K562 (cell line): Measurements from ENCODE around the gene SHROOM3. TPM values are rescaled to one million over a fixed set of nuclear protein-coding genes. Genes with fewer than 3 reads are reported as not detected.

Source experiments
- ATAC-seq: fragments of 200-7000 bp; cut with Tn5 transposase; 3 replicates; pipeline ENCODE4 v1.9.1; 2020; ENCODE audit warnings: moderate library complexity
- BruUV-seq: library from RNA; stranded (reverse); fragments of 400-500 nt; replicated peaks from 2 replicates; lab custom pipeline; 2021; lab: Mats Ljungman, UMichigan
- CTCF ChIA-PET: fragments of 300-600 bp; formaldehyde crosslinking; extraction: SDS; loops from one replicate; lab custom pipeline; 2021; ENCODE audit warnings: low intra/inter-chr PET ratio; lab: Yijun Ruan, JAX
- POLR2A ChIA-PET: fragments of 300-600, 350-650 bp; sonication (Branson Sonifier 250); formaldehyde crosslinking; extraction: SDS; loops from one replicate; lab custom pipeline; 2021; ENCODE audit warnings: antibody characterized with exemption, inconsistent platforms; lab: Yijun Ruan, JAX
- DNase-seq, 4 experiments: peaks; one replicate each; pipeline versions ENCODE4 v3.0.0 to v3.0.0-alpha.2; 2011 to 2018; ENCODE audit warnings: low spot score in 3 of 4, mixed read lengths in 3 of 4; ENCODE audit errors: extremely low read depth in 1 of 4
- FAIRE-seq: peaks from 2 replicates; lab custom pipeline; 2011; peaks lifted over from hg19 to GRCh38; lab: Jason Lieb, UNC
- H2AFZ ChIP-seq: 2 replicates; pipeline ENCODE4 v1.6.0; 2011; ENCODE audit warnings: low read depth, low read length, control low read depth, inconsistent platforms
- H3K27ac ChIP-seq: fragments of 200-600 bp; 3 replicates; pipeline ENCODE4 v1.8.0; 2011; ENCODE audit warnings: low read depth, mild to moderate bottlenecking, control low read depth, inconsistent platforms, low read length, moderate library complexity, mixed read lengths; ENCODE audit errors: extremely low read depth
- H3K27me3 ChIP-seq, 2 experiments: fragments of 300-600 bp in 1 of 2; 2 replicates in 1 of 2; 3 replicates in 1 of 2; pipeline versions ENCODE4 v1.6.0 to v1.8.0; 2011; ENCODE audit warnings: inconsistent platforms in 2 of 2, low read length in 2 of 2, mild to moderate bottlenecking in 1 of 2, mixed read lengths in 1 of 2, moderate library complexity in 1 of 2; ENCODE audit not compliant: control insufficient read depth in 2 of 2, insufficient read depth in 2 of 2
- H3K36me3 ChIP-seq: fragments of 300-600 bp; 3 replicates; pipeline ENCODE4 v1.8.0; 2011; ENCODE audit warnings: mild to moderate bottlenecking, low read length, inconsistent platforms; ENCODE audit not compliant: control insufficient read depth, insufficient read depth
- H3K4me1 ChIP-seq, 2 experiments: fragments of 200-600 bp in 1 of 2; replicated peaks in 1 of 2; 2 replicates in 1 of 2; 3 replicates in 1 of 2; pipeline versions ENCODE4 v1.5.1 to v1.8.0; 2011; ENCODE audit warnings: inconsistent platforms in 2 of 2, low read length in 2 of 2, mild to moderate bottlenecking in 1 of 2, mixed read lengths in 1 of 2, moderate library complexity in 1 of 2; ENCODE audit not compliant: control insufficient read depth in 2 of 2, insufficient read depth in 2 of 2
- H3K4me2 ChIP-seq: 2 replicates; pipeline ENCODE4 v1.6.1; 2011; ENCODE audit warnings: low read length, control low read depth, inconsistent platforms, mixed read lengths; ENCODE audit not compliant: insufficient read depth
- H3K4me3 ChIP-seq: fragments of 200-600 bp; sonication (generic), shearing (Covaris generic); 2 replicates; pipeline ENCODE4 v1.5.1; 2016; ENCODE audit warnings: control low read depth, inconsistent platforms
- H3K79me2 ChIP-seq: fragments of 200-600 bp; 3 replicates; pipeline ENCODE4 v1.8.0; 2011; ENCODE audit warnings: low read length, inconsistent platforms; ENCODE audit not compliant: control insufficient read depth, insufficient read depth
- H3K9ac ChIP-seq, 2 experiments: 2 replicates each; pipeline versions ENCODE4 v1.6.0 to v1.6.1; 2011; ENCODE audit warnings: low read depth in 2 of 2, low read length in 2 of 2, control low read depth in 1 of 2, inconsistent platforms in 1 of 2, mild to moderate bottlenecking in 1 of 2, mixed read lengths in 1 of 2; ENCODE audit not compliant: insufficient read depth in 1 of 2
- H3K9me1 ChIP-seq: one replicate; pipeline ENCODE4 v1.6.0; 2011; ENCODE audit warnings: inconsistent platforms, mild to moderate bottlenecking, low read length, moderate library complexity; ENCODE audit not compliant: control insufficient read depth, insufficient read depth
- H3K9me3 ChIP-seq: replicated peaks from 2 replicates; pipeline ENCODE4 v1.5.1; 2011; ENCODE audit warnings: low read depth, low read length, inconsistent platforms; ENCODE audit not compliant: control insufficient read depth, insufficient read depth
- H4K20me1 ChIP-seq: replicated peaks from 2 replicates; pipeline ENCODE4 v1.6.1; 2011; ENCODE audit warnings: low read length, inconsistent platforms, mixed read lengths; ENCODE audit not compliant: control insufficient read depth, insufficient read depth
- FOXJ2 ChIP-seq: fragments of 200-800 bp; sonication (Bioruptor generic); IDR thresholded peaks from 2 replicates; pipeline ENCODE4 v1.6.1; 2016; ENCODE audit warnings: missing genetic modification characterization, missing compliant biosample characterization
- NELFE ChIP-seq: IDR thresholded peaks from 2 replicates; pipeline ENCODE4 v1.6.1; 2011; ENCODE audit warnings: mild to moderate bottlenecking; ENCODE audit not compliant: insufficient read depth, insufficient read length
- SOX6 ChIP-seq: fragments of 450-650 bp; IDR thresholded peaks from 2 replicates; pipeline ENCODE4 v1.6.1; 2014; ENCODE audit warnings: mild to moderate bottlenecking
- WGBS: fragments of 100-300 bp; shearing (Covaris generic); methylation state at CpG from one replicate; pipeline ENCODE4 v1.1.6; 2016; ENCODE audit warnings: low coverage, mixed read lengths; ENCODE audit not compliant: insufficient coverage; ENCODE audit errors: missing lambda C conversion rate; 5-methylcytosine and 5-hydroxymethylcytosine counted together
- in situ Hi-C: fragments of 300-500 bp; cut with MboI; formaldehyde crosslinking; loops from 4 replicates; pipeline ENCODE4 v1.15.0; 2018; ENCODE audit warnings: inconsistent platforms, mixed read lengths
- intact Hi-C: fragments of 100-400 bp; cut with micrococcal nuclease; formaldehyde crosslinking; loops from 2 replicates; pipeline ENCODE4 v1.14.2; 2022
- polyA plus RNA-seq, 8 experiments: library from polyadenylated mRNA; depleted of rRNA in 4 of 8; stranded (reverse) in 5 of 8; unstranded in 3 of 8; fragments of >200 nt; fragmentation: Nextera tagmentation in 2 of 8; fragmentation: Illumina TruSeq in 1 of 8; extraction: Ambion mirVana in 2 of 8; extraction: Trizol in 1 of 8; gene quantifications; 2 replicates each; pipeline versions ENCODE4 v1.2.1 to v1.2.3, GENCODE V29; 2011 to 2014; ENCODE audit warnings: inconsistent platforms in 1 of 8, missing spikeins in 1 of 8
- total RNA-seq, 7 experiments: library from RNA; depleted of rRNA in 6 of 7; stranded (reverse); fragments of >200 nt in 6 of 7; fragmentation: Illumina TruSeq in 2 of 7; extraction: Trizol in 2 of 7; gene quantifications; 2 replicates each; pipeline versions ENCODE4 v1.2.1 to v1.2.3, GENCODE V29; 2011 to 2021; ENCODE audit warnings: low replicate concordance in 1 of 7
- TF ChIP-seq, protein P1 (sequence below): sonication (generic); formaldehyde crosslinking; IDR thresholded peaks from 2 replicates; pipeline ENCODE4 v1.8.1; 2023; ENCODE audit warnings: mild to moderate bottlenecking, missing genetic modification reagents
- TF ChIP-seq, protein P2 (sequence below): sonication (generic); formaldehyde crosslinking; IDR thresholded peaks from 2 replicates; pipeline ENCODE4 v1.8.1; 2023; ENCODE audit warnings: mild to moderate bottlenecking, missing genetic modification reagents
- TF ChIP-seq, protein P3 (sequence below): fragments of 450-650 bp; IDR thresholded peaks from 2 replicates; pipeline ENCODE4 v1.6.1; 2016
- TF ChIP-seq, protein P4 (sequence below): sonication (generic); IDR thresholded peaks from 2 replicates; pipeline ENCODE4 v1.6.1; 2016
- TF ChIP-seq, protein P5 (sequence below): fragments of 250-450 bp; sonication (Bioruptor Pico); IDR thresholded peaks from 2 replicates; pipeline ENCODE4 v1.4.0; 2020

Gene SHROOM3
- total and polyA plus RNA-seq, 9 of the 15 experiments (the other 6 are each of a cell fraction or from before 2014, with no cell fraction given): 0.01 to 0.07 TPM; not detected in 7

DNA sequence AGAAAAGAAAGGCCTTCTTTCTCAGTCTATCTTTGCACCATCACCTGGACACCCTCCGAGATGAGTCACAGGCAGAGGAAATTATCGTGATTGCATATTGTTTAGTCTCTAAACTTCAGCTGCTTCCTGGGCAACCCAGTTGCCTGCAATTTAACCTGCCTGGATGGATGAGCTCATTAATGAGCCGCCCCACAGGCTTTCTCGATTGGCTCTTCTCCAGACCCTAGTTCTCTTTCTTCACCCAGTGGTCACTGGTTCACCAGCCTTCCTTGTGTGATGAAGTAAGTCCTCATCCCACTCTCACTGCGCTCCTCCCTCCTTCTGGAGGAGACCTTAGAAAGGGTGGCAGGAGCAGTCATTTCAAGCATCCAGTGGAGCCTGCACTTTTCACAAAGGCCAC is 368.5 kb downstream of the SHROOM3 start:
- H3K4me2 ChIP-seq: peak overlapping the region; percentile 14; the same call in 1 of the 2 replicates
- no peak overlapping the region for H3K9ac ChIP-seq
- no peaks in the 10 kb centered on the region for H3K27me3 ChIP-seq
- intact Hi-C loops: no loop called here
- H3K79me2 ChIP-seq: no peaks in the 10 kb centered on the region
- H3K27ac ChIP-seq: no peak overlapping the region; the same call in 2 of the 3 replicates
- in situ Hi-C loops: no loop called here
- H3K4me1 ChIP-seq: peaks cover 8 to 17% of the 10 kb centered on the region in 2 experiments
- no TSS peak for BruUV-seq
- ChIA-PET POLR2A (no interaction called here), CTCF (no interaction called here)
- DNase-seq (peak; percentile 15 to 58 (median 40)), FAIRE-seq (peak; percentile 72), ATAC-seq (peak; percentile 76)
- H3K36me3 ChIP-seq: no peaks in the 10 kb centered on the region
- WGBS: 7% methylated on average over 5 of the region's 5 CpGs
- H3K4me3 ChIP-seq: no peak overlapping the region
- no peaks in the 10 kb centered on the region for H3K9me1 ChIP-seq
- H3K9me3 ChIP-seq: no peaks in the 10 kb centered on the region
- 0 out of 2 replicates have a peak overlapping the region, but pooled peaks have one; percentile 42 for H2AFZ ChIP-seq
- H4K20me1 ChIP-seq: no peaks in the 10 kb centered on the region
- TF ChIP-seq NELFE (no peak), FOXJ2 (peak; percentile 71; the same call in 1 of the 2 replicates), SOX6 (peak; percentile 55)
- TF ChIP-seq, protein P1, sequence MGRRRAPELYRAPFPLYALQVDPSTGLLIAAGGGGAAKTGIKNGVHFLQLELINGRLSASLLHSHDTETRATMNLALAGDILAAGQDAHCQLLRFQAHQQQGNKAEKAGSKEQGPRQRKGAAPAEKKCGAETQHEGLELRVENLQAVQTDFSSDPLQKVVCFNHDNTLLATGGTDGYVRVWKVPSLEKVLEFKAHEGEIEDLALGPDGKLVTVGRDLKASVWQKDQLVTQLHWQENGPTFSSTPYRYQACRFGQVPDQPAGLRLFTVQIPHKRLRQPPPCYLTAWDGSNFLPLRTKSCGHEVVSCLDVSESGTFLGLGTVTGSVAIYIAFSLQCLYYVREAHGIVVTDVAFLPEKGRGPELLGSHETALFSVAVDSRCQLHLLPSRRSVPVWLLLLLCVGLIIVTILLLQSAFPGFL (CRISPR knock-in tag): no peak
- TF ChIP-seq, protein P2, sequence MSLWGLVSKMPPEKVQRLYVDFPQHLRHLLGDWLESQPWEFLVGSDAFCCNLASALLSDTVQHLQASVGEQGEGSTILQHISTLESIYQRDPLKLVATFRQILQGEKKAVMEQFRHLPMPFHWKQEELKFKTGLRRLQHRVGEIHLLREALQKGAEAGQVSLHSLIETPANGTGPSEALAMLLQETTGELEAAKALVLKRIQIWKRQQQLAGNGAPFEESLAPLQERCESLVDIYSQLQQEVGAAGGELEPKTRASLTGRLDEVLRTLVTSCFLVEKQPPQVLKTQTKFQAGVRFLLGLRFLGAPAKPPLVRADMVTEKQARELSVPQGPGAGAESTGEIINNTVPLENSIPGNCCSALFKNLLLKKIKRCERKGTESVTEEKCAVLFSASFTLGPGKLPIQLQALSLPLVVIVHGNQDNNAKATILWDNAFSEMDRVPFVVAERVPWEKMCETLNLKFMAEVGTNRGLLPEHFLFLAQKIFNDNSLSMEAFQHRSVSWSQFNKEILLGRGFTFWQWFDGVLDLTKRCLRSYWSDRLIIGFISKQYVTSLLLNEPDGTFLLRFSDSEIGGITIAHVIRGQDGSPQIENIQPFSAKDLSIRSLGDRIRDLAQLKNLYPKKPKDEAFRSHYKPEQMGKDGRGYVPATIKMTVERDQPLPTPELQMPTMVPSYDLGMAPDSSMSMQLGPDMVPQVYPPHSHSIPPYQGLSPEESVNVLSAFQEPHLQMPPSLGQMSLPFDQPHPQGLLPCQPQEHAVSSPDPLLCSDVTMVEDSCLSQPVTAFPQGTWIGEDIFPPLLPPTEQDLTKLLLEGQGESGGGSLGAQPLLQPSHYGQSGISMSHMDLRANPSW: no peak
- TF ChIP-seq, protein P3, sequence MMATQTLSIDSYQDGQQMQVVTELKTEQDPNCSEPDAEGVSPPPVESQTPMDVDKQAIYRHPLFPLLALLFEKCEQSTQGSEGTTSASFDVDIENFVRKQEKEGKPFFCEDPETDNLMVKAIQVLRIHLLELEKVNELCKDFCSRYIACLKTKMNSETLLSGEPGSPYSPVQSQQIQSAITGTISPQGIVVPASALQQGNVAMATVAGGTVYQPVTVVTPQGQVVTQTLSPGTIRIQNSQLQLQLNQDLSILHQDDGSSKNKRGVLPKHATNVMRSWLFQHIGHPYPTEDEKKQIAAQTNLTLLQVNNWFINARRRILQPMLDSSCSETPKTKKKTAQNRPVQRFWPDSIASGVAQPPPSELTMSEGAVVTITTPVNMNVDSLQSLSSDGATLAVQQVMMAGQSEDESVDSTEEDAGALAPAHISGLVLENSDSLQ: no peak
- TF ChIP-seq, protein P4, sequence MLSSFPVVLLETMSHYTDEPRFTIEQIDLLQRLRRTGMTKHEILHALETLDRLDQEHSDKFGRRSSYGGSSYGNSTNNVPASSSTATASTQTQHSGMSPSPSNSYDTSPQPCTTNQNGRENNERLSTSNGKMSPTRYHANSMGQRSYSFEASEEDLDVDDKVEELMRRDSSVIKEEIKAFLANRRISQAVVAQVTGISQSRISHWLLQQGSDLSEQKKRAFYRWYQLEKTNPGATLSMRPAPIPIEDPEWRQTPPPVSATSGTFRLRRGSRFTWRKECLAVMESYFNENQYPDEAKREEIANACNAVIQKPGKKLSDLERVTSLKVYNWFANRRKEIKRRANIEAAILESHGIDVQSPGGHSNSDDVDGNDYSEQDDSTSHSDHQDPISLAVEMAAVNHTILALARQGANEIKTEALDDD: peak; percentile 80
- TF ChIP-seq, protein P5, sequence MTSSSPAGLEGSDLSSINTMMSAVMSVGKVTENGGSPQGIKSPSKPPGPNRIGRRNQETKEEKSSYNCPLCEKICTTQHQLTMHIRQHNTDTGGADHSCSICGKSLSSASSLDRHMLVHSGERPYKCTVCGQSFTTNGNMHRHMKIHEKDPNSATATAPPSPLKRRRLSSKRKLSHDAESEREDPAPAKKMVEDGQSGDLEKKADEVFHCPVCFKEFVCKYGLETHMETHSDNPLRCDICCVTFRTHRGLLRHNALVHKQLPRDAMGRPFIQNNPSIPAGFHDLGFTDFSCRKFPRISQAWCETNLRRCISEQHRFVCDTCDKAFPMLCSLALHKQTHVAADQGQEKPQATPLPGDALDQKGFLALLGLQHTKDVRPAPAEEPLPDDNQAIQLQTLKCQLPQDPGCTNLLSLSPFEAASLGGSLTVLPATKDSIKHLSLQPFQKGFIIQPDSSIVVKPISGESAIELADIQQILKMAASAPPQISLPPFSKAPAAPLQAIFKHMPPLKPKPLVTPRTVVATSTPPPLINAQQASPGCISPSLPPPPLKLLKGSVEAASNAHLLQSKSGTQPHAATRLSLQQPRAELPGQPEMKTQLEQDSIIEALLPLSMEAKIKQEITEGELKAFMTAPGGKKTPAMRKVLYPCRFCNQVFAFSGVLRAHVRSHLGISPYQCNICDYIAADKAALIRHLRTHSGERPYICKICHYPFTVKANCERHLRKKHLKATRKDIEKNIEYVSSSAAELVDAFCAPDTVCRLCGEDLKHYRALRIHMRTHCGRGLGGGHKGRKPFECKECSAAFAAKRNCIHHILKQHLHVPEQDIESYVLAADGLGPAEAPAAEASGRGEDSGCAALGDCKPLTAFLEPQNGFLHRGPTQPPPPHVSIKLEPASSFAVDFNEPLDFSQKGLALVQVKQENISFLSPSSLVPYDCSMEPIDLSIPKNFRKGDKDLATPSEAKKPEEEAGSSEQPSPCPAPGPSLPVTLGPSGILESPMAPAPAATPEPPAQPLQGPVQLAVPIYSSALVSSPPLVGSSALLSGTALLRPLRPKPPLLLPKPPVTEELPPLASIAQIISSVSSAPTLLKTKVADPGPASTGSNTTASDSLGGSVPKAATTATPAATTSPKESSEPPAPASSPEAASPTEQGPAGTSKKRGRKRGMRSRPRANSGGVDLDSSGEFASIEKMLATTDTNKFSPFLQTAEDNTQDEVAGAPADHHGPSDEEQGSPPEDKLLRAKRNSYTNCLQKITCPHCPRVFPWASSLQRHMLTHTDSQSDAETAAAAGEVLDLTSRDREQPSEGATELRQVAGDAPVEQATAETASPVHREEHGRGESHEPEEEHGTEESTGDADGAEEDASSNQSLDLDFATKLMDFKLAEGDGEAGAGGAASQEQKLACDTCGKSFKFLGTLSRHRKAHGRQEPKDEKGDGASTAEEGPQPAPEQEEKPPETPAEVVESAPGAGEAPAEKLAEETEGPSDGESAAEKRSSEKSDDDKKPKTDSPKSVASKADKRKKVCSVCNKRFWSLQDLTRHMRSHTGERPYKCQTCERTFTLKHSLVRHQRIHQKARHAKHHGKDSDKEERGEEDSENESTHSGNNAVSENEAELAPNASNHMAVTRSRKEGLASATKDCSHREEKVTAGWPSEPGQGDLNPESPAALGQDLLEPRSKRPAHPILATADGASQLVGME (CRISPR knock-in tag): no peak
